SJCRH30 (cell line): ENCODE results near the gene ETFRF1. TPM values are rescaled to one million over a fixed set of nuclear protein-coding genes. Genes with fewer than 3 reads are reported as not detected.

Source experiments
- DNase-seq, 2 experiments: peaks; one replicate each; pipeline ENCODE4 v3.0.0-alpha.2; 2015 to 2020
- H3K27ac ChIP-seq: fragments of 250-450 bp; sonication (Bioruptor Pico); 2 replicates; pipeline ENCODE4 v1.5.1; 2020; ENCODE audit warnings: mild to moderate bottlenecking, moderate library complexity
- H3K27me3 ChIP-seq: fragments of 250-450 bp; sonication (Bioruptor Pico); 2 replicates; pipeline ENCODE4 v1.5.1; 2020; ENCODE audit warnings: mild to moderate bottlenecking, moderate library complexity
- H3K36me3 ChIP-seq: fragments of 250-450 bp; sonication (Bioruptor Pico); 2 replicates; pipeline ENCODE4 v1.5.1; 2020; ENCODE audit warnings: mild to moderate bottlenecking, moderate library complexity
- H3K4me1 ChIP-seq: fragments of 250-450 bp; sonication (Bioruptor Pico); 2 replicates; pipeline ENCODE4 v1.5.1; 2020; ENCODE audit warnings: mild to moderate bottlenecking, moderate library complexity
- H3K4me3 ChIP-seq: fragments of 250-450 bp; sonication (Bioruptor Pico); 2 replicates; pipeline ENCODE4 v1.5.1; 2020; ENCODE audit warnings: mild to moderate bottlenecking, moderate library complexity
- H3K9me3 ChIP-seq: fragments of 250-450 bp; sonication (Bioruptor Pico); replicated peaks from 2 replicates; pipeline ENCODE4 v1.5.1; 2020; ENCODE audit warnings: mild to moderate bottlenecking, moderate library complexity
- total RNA-seq: library from RNA; depleted of rRNA; stranded (reverse); fragments of >200 nt; shearing (Covaris generic); gene quantifications from 2 replicates; pipeline ENCODE4 v1.2.3, GENCODE V29; 2014

The ETFRF1 gene
- total RNA-seq, 1 experiment from 2014 or later: 27.1 TPM

- H3K4me3 ChIP-seq: peak overlapping the region; percentile 71
- H3K9me3 ChIP-seq: no peaks in the 10 kb centered on the region
- H3K27ac ChIP-seq: no peak overlapping the region
- H3K36me3 ChIP-seq: no peaks in the 10 kb centered on the region
- H3K27me3 ChIP-seq: no peaks in the 10 kb centered on the region
- peaks cover 23% of the 10 kb centered on the region for H3K4me1 ChIP-seq
- no peak for DNase-seq
These were observed 823 bp upstream of the ETFRF1 start for GRCh38 chr12:25194214-25194613.

GRCh38 chr12:25194722-25195055 lies 348 bp upstream of the ETFRF1 start:
- Histone ChIP-seq H3K27ac (no peak overlapping the region; the same call in 1 of the 2 replicates), H3K9me3 (no peaks in the 10 kb centered on the region), H3K27me3 (no peaks in the 10 kb centered on the region)

GRCh38 chr12:25197608-25198007 lies 2.6 kb downstream of the ETFRF1 start:
- no peaks in the 10 kb centered on the region for H3K36me3 ChIP-seq
- H3K4me1 ChIP-seq: peaks cover 12% of the 10 kb centered on the region; the same call in 1 of the 2 replicates
- no peak for DNase-seq
- no peaks in the 10 kb centered on the region for H3K9me3 ChIP-seq
- H3K27ac ChIP-seq: no peak overlapping the region
- H3K27me3 ChIP-seq: no peaks in the 10 kb centered on the region
- H3K4me3 ChIP-seq: no peak overlapping the region

More at GRCh38 chr12:25194722-25195055, 348 bp upstream of the ETFRF1 start:
- Histone ChIP-seq H3K4me3 (peak overlapping the region; percentile 71), H3K36me3 (no peaks in the 10 kb centered on the region), H3K4me1 (peaks cover 19% of the 10 kb centered on the region)
- DNase-seq: no peak

GRCh38 chr12:25200703-25201102 lies 5.7 kb downstream of the ETFRF1 start:
- Histone ChIP-seq H3K36me3 (peaks cover 11% of the 10 kb centered on the region), H3K27me3 (no peaks in the 10 kb centered on the region), H3K4me1 (peaks cover 9% of the 10 kb centered on the region; the same call in 1 of the 2 replicates), H3K9me3 (no peaks in the 10 kb centered on the region), H3K4me3 (no peak overlapping the region), H3K27ac (no peak overlapping the region)
- DNase-seq: no peak

- Histone ChIP-seq H3K9me3 (no peaks in the 10 kb centered on the region), H3K4me1 (peaks cover 5% of the 10 kb centered on the region; the same call in 1 of the 2 replicates), H3K27me3 (no peaks in the 10 kb centered on the region), H3K4me3 (no peak overlapping the region), H3K27ac (no peak overlapping the region), H3K36me3 (peaks cover 16% of the 10 kb centered on the region)
- DNase-seq: no peak
These were observed 7.1 kb downstream of the ETFRF1 start for GRCh38 chr12:25202137-25202536.

- no peaks in the 10 kb centered on the region for H3K9me3 ChIP-seq
These were observed 12.4 kb downstream of the ETFRF1 start for GRCh38 chr12:25207411-25207810.

GRCh38 chr12:25207846-25208245 lies 12.8 kb downstream of the ETFRF1 start:
- H3K9me3 ChIP-seq: no peaks in the 10 kb centered on the region
- peaks cover 27% of the 10 kb centered on the region for H3K36me3 ChIP-seq
- DNase-seq: no peak

More at GRCh38 chr12:25207411-25207810, 12.4 kb downstream of the ETFRF1 start:
- H3K4me1 ChIP-seq: no peaks in the 10 kb centered on the region
- H3K4me3 ChIP-seq: no peak overlapping the region
- no peak for DNase-seq
- no peaks in the 10 kb centered on the region for H3K27me3 ChIP-seq
- no peak overlapping the region for H3K27ac ChIP-seq
- peaks cover 27% of the 10 kb centered on the region for H3K36me3 ChIP-seq

GRCh38 chr12:25208554-25208953 lies 13.5 kb downstream of the ETFRF1 start:
- DNase-seq: no peak
- Histone ChIP-seq H3K4me1 (no peaks in the 10 kb centered on the region), H3K27ac (no peak overlapping the region), H3K36me3 (peaks cover 30% of the 10 kb centered on the region), H3K9me3 (no peaks in the 10 kb centered on the region), H3K4me3 (no peak overlapping the region), H3K27me3 (no peaks in the 10 kb centered on the region)

More at GRCh38 chr12:25207846-25208245, 12.8 kb downstream of the ETFRF1 start:
- no peaks in the 10 kb centered on the region for H3K4me1 ChIP-seq
- no peaks in the 10 kb centered on the region for H3K27me3 ChIP-seq
- H3K27ac ChIP-seq: no peak overlapping the region
- H3K4me3 ChIP-seq: no peak overlapping the region

GRCh38 chr12:25213338-25213737 lies 18.3 kb downstream of the ETFRF1 start:
- H3K27ac ChIP-seq: no peak overlapping the region
- no peak overlapping the region for H3K4me3 ChIP-seq
- peaks cover 12% of the 10 kb centered on the region for H3K36me3 ChIP-seq
- H3K4me1 ChIP-seq: no peaks in the 10 kb centered on the region
- no peaks in the 10 kb centered on the region for H3K27me3 ChIP-seq
- DNase-seq: no peak
- no peaks in the 10 kb centered on the region for H3K9me3 ChIP-seq

- Histone ChIP-seq H3K36me3 (peaks cover 29% of the 10 kb centered on the region), H3K27me3 (no peaks in the 10 kb centered on the region), H3K4me3 (no peak overlapping the region), H3K4me1 (no peaks in the 10 kb centered on the region), H3K9me3 (0 out of 2 replicates have a peak, but pooled peaks cover 3% of the 10 kb centered on the region), H3K27ac (no peak overlapping the region)
- DNase-seq: no peak
These were observed 41.2 kb downstream of the ETFRF1 start for GRCh38 chr12:25236190-25236589.

- Histone ChIP-seq H3K4me1 (no peaks in the 10 kb centered on the region), H3K4me3 (no peak overlapping the region), H3K36me3 (peaks cover 29% of the 10 kb centered on the region), H3K27ac (no peak overlapping the region), H3K27me3 (no peaks in the 10 kb centered on the region), H3K9me3 (0 out of 2 replicates have a peak, but pooled peaks cover 3% of the 10 kb centered on the region)
- no peak for DNase-seq
These were observed 41.6 kb downstream of the ETFRF1 start for GRCh38 chr12:25236626-25237025.

GRCh38 chr12:25241167-25242020 lies 46.4 kb downstream of the ETFRF1 start:
- no peak overlapping the region for H3K4me3 ChIP-seq
- DNase-seq: peak in 1 of 2 experiments; percentile 55
- peaks cover 28% of the 10 kb centered on the region for H3K36me3 ChIP-seq
- no peaks in the 10 kb centered on the region for H3K27me3 ChIP-seq
- no peaks in the 10 kb centered on the region for H3K9me3 ChIP-seq
- H3K4me1 ChIP-seq: no peaks in the 10 kb centered on the region
- no peak overlapping the region for H3K27ac ChIP-seq

GRCh38 chr12:25242981-25243679 lies 48.1 kb downstream of the ETFRF1 start:
- H3K27ac ChIP-seq: no peak overlapping the region
- H3K4me1 ChIP-seq: no peaks in the 10 kb centered on the region
- H3K27me3 ChIP-seq: no peaks in the 10 kb centered on the region
- no peak for DNase-seq
- H3K9me3 ChIP-seq: no peaks in the 10 kb centered on the region
- H3K36me3 ChIP-seq: peaks cover 15% of the 10 kb centered on the region
- H3K4me3 ChIP-seq: no peak overlapping the region

- H3K4me3 ChIP-seq: no peak overlapping the region
- no peaks in the 10 kb centered on the region for H3K27me3 ChIP-seq
- peaks cover 14% of the 10 kb centered on the region for H3K36me3 ChIP-seq
- no peaks in the 10 kb centered on the region for H3K4me1 ChIP-seq
- no peak for DNase-seq
- no peak overlapping the region for H3K27ac ChIP-seq
- no peaks in the 10 kb centered on the region for H3K9me3 ChIP-seq
These were observed 48.6 kb downstream of the ETFRF1 start for GRCh38 chr12:25243680-25243990.

GRCh38 chr12:25245491-25245890 lies 50.5 kb downstream of the ETFRF1 start:
- Histone ChIP-seq H3K4me1 (no peaks in the 10 kb centered on the region), H3K36me3 (peaks cover 14% of the 10 kb centered on the region), H3K9me3 (no peaks in the 10 kb centered on the region), H3K27me3 (no peaks in the 10 kb centered on the region), H3K27ac (no peak overlapping the region), H3K4me3 (no peak overlapping the region)
- no peak for DNase-seq
